GM12878 (cell line): Measurements from ENCODE around the gene LMTK3.

Experiments used
- ATF7 ChIP-seq: fragments of 450-650 bp; IDR thresholded peaks from 2 replicates; pipeline ENCODE4 v1.6.1; 2016; ENCODE audit warnings: low read depth, mild to moderate bottlenecking
- BHLHE40 ChIP-seq, 2 experiments: fragments of 450-650 bp in 1 of 2; IDR thresholded peaks; 2 replicates each; pipeline ENCODE4 v1.6.1; 2011 to 2017; ENCODE audit warnings: low read depth in 2 of 2, borderline replicate concordance in 1 of 2, improper control_type of control experiment in 1 of 2, low read length in 1 of 2, mild to moderate bottlenecking in 1 of 2
- CREB1 ChIP-seq: IDR thresholded peaks from 2 replicates; pipeline ENCODE4 v1.6.1; 2012; ENCODE audit warnings: low read depth, mild to moderate bottlenecking, inconsistent platforms
- CTCF ChIP-seq, 3 experiments: IDR thresholded peaks in 2 of 3; conservative IDR thresholded peaks in 1 of 3; 2 replicates each; pipeline ENCODE4 v1.5.1; 2011; ENCODE audit warnings: low read depth in 3 of 3, low read length in 3 of 3, mild to moderate bottlenecking in 3 of 3, control low read depth in 2 of 3, moderate library complexity in 2 of 3, inconsistent platforms in 1 of 3, mixed read lengths in 1 of 3; ENCODE audit not compliant: control insufficient read depth in 2 of 3, insufficient read depth in 1 of 3; ENCODE audit errors: extremely low read depth in 1 of 3
- EZH2 ChIP-seq: IDR thresholded peaks from 2 replicates; pipeline ENCODE4 v1.6.1; 2012; ENCODE audit warnings: low read depth, mild to moderate bottlenecking, control low read depth, inconsistent platforms, low read length, borderline replicate concordance; ENCODE audit not compliant: control insufficient read depth
- MAX ChIP-seq: IDR thresholded peaks from 2 replicates; pipeline ENCODE4 v1.6.1; 2012; ENCODE audit warnings: low read depth, low read length, improper control_type of control experiment
- MEF2A ChIP-seq: IDR thresholded peaks from 2 replicates; pipeline ENCODE4 v1.6.1; 2011; ENCODE audit warnings: low read depth, mild to moderate bottlenecking, low read length, moderate library complexity; ENCODE audit not compliant: insufficient read depth
- NRF1 ChIP-seq: conservative IDR thresholded peaks from 2 replicates; pipeline ENCODE4 v1.6.1; 2011; ENCODE audit warnings: mild to moderate bottlenecking, low read depth, low read length, improper control_type of control experiment
- ZNF217 ChIP-seq: fragments of 450-650 bp; IDR thresholded peaks from 2 replicates; pipeline ENCODE4 v1.6.1; 2017; ENCODE audit warnings: antibody characterized with exemption, mild to moderate bottlenecking
- ZNF274 ChIP-seq: IDR thresholded peaks from one replicate; pipeline ENCODE4 v1.8.0; 2011; ENCODE audit not compliant: insufficient read length, insufficient read depth
- TF ChIP-seq, protein P1 (sequence below): fragments of 450-650 bp; IDR thresholded peaks from 2 replicates; pipeline ENCODE4 v1.6.1; 2017; ENCODE audit warnings: mild to moderate bottlenecking, moderate library complexity
- TF ChIP-seq, protein P2 (sequence below): IDR thresholded peaks from 2 replicates; pipeline ENCODE4 v1.6.1; 2011; ENCODE audit warnings: low read depth, low read length, improper control_type of control experiment, borderline replicate concordance
- TF ChIP-seq, protein P3 (sequence below): IDR thresholded peaks from 2 replicates; pipeline ENCODE4 v1.6.1; 2011; ENCODE audit warnings: borderline replicate concordance, low read depth, mild to moderate bottlenecking, moderate library complexity, low read length; ENCODE audit not compliant: insufficient read depth, poor library complexity, severe bottlenecking
- TF ChIP-seq, protein P4 (sequence below): IDR thresholded peaks from 2 replicates; pipeline ENCODE4 v1.6.1; 2012; ENCODE audit warnings: improper control_type of control experiment, low read depth, low read length; ENCODE audit not compliant: insufficient replicate concordance

DNA sequence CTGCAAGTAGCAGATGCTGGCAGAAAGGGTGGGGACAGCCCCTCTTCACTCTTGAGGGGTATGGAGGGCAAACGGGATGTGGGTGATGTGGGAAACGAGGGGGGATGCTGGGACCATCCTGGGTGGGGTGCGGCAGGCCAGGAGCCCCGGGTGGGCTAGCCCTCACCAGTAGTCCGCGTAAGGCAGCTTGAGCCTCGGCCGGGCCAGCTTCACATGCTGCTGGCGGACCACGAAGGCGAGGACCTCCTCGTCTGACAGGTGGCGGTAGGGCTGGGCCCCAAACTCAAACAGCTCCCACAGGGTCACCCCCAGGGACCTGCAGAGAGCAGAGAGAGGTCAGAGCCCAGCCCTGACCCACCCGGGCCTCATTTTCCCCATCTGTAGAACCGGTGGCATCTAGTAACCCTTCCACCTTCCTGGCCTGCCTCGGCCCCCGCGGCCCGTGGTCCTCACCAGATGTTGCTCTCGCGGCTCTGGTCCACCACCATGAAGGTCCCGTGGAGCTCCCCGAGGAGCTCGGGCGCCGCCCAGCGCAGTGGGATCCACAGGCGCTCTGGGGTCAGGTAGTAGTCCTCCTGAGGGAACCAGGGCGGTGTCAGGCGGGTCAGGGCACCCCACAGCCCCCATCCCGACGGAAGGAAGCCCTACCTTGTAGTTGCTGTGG lies 10.7 kb downstream of the LMTK3 start:
- no peak for TF ChIP-seq CTCF (IDR thresholded peaks at IDR 0.05 in 2 of 3, conservative IDR thresholded peaks at IDR 0.05 in 1 of 3; ENCODE audit: control insufficient read depth in 2 of 3, extremely low read depth in 1 of 3, insufficient read depth in 1 of 3, low read depth in 3 of 3, low read length in 3 of 3)
- no peak for TF ChIP-seq MAX
- no peak for TF ChIP-seq BHLHE40 (IDR thresholded peaks at IDR 0.05; ENCODE audit: borderline replicate concordance in 1 of 2, low read depth in 2 of 2, low read length in 1 of 2)
- TF ChIP-seq CREB1 = no peak
- no peak for TF ChIP-seq ZNF217
- TF ChIP-seq, protein P1, sequence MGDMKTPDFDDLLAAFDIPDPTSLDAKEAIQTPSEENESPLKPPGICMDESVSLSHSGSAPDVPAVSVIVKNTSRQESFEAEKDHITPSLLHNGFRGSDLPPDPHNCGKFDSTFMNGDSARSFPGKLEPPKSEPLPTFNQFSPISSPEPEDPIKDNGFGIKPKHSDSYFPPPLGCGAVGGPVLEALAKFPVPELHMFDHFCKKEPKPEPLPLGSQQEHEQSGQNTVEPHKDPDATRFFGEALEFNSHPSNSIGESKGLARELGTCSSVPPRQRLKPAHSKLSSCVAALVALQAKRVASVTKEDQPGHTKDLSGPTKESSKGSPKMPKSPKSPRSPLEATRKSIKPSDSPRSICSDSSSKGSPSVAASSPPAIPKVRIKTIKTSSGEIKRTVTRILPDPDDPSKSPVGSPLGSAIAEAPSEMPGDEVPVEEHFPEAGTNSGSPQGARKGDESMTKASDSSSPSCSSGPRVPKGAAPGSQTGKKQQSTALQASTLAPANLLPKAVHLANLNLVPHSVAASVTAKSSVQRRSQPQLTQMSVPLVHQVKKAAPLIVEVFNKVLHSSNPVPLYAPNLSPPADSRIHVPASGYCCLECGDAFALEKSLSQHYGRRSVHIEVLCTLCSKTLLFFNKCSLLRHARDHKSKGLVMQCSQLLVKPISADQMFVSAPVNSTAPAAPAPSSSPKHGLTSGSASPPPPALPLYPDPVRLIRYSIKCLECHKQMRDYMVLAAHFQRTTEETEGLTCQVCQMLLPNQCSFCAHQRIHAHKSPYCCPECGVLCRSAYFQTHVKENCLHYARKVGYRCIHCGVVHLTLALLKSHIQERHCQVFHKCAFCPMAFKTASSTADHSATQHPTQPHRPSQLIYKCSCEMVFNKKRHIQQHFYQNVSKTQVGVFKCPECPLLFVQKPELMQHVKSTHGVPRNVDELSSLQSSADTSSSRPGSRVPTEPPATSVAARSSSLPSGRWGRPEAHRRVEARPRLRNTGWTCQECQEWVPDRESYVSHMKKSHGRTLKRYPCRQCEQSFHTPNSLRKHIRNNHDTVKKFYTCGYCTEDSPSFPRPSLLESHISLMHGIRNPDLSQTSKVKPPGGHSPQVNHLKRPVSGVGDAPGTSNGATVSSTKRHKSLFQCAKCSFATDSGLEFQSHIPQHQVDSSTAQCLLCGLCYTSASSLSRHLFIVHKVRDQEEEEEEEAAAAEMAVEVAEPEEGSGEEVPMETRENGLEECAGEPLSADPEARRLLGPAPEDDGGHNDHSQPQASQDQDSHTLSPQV = no peak
- TF ChIP-seq, protein P2, sequence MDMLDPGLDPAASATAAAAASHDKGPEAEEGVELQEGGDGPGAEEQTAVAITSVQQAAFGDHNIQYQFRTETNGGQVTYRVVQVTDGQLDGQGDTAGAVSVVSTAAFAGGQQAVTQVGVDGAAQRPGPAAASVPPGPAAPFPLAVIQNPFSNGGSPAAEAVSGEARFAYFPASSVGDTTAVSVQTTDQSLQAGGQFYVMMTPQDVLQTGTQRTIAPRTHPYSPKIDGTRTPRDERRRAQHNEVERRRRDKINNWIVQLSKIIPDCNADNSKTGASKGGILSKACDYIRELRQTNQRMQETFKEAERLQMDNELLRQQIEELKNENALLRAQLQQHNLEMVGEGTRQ = no peak
- no peak for TF ChIP-seq ZNF274
- TF ChIP-seq, protein P3, sequence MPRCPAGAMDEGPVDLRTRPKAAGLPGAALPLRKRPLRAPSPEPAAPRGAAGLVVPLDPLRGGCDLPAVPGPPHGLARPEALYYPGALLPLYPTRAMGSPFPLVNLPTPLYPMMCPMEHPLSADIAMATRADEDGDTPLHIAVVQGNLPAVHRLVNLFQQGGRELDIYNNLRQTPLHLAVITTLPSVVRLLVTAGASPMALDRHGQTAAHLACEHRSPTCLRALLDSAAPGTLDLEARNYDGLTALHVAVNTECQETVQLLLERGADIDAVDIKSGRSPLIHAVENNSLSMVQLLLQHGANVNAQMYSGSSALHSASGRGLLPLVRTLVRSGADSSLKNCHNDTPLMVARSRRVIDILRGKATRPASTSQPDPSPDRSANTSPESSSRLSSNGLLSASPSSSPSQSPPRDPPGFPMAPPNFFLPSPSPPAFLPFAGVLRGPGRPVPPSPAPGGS = no peak
- no peak for TF ChIP-seq MEF2A
- no peak for TF ChIP-seq EZH2
- TF ChIP-seq ATF7 = no peak
- TF ChIP-seq, protein P4, sequence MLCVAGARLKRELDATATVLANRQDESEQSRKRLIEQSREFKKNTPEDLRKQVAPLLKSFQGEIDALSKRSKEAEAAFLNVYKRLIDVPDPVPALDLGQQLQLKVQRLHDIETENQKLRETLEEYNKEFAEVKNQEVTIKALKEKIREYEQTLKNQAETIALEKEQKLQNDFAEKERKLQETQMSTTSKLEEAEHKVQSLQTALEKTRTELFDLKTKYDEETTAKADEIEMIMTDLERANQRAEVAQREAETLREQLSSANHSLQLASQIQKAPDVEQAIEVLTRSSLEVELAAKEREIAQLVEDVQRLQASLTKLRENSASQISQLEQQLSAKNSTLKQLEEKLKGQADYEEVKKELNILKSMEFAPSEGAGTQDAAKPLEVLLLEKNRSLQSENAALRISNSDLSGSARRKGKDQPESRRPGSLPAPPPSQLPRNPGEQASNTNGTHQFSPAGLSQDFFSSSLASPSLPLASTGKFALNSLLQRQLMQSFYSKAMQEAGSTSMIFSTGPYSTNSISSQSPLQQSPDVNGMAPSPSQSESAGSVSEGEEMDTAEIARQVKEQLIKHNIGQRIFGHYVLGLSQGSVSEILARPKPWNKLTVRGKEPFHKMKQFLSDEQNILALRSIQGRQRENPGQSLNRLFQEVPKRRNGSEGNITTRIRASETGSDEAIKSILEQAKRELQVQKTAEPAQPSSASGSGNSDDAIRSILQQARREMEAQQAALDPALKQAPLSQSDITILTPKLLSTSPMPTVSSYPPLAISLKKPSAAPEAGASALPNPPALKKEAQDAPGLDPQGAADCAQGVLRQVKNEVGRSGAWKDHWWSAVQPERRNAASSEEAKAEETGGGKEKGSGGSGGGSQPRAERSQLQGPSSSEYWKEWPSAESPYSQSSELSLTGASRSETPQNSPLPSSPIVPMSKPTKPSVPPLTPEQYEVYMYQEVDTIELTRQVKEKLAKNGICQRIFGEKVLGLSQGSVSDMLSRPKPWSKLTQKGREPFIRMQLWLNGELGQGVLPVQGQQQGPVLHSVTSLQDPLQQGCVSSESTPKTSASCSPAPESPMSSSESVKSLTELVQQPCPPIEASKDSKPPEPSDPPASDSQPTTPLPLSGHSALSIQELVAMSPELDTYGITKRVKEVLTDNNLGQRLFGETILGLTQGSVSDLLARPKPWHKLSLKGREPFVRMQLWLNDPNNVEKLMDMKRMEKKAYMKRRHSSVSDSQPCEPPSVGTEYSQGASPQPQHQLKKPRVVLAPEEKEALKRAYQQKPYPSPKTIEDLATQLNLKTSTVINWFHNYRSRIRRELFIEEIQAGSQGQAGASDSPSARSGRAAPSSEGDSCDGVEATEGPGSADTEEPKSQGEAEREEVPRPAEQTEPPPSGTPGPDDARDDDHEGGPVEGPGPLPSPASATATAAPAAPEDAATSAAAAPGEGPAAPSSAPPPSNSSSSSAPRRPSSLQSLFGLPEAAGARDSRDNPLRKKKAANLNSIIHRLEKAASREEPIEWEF = no peak
- no peak for TF ChIP-seq NRF1
